ENCODE data around the gene GNPDA1.

GNPDA1 gene

GRCh38 chr5:142023836-142024235 is 11.0 kb upstream of the GNPDA1 start:
- Histone ChIP-seq H3K4me1 (ENCODE audit: control insufficient read depth, insufficient read depth, low read length) (no peaks in the 10 kb centered on the region), H3K36me3 (ENCODE audit: control insufficient read depth, insufficient read depth, low read length) (no peaks in the 10 kb centered on the region), H3K27ac (ENCODE audit: low read depth, low read length) (no peak overlapping the region), H3K27me3 (ENCODE audit: control insufficient read depth, insufficient read depth, low read length) (peaks cover 7% of the 10 kb centered on the region; the same call in 1 of the 2 replicates), H3K4me3 (ENCODE audit: low read depth, low read length) (no peak overlapping the region), H3K9me3 (ENCODE audit: control insufficient read depth, insufficient read depth, low read depth, low read length) (0 out of 2 replicates have a peak, but pooled peaks cover 4% of the 10 kb centered on the region), H3K9ac (ENCODE audit: low read length) (no peak overlapping the region)

DNA sequence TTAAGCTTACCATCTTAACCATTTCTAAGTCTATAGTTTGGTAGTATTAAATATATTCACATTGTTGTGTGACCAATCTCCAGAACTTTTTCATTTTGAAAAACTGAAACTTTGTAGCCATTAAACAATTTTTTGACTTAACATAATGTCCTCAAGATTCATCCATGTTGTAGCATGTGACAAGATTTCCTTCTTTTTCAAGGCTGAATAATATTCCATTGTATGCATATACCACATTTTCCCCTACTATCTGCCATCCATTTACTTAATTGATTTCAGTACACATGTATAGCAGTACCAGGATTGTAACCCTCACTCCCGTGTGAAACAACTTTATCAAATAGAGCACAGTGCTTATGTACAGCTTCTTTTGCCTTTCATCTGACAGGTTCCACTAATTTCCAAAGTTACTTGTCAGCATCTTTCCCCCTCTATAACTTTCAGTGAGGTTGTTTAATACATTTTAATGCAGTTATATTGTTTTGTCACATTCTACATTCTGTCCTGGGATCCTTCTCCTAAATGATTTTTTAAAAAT is 7.4 kb upstream of the GNPDA1 start:
- H3K9ac ChIP-seq (ENCODE audit: low read length) = no peak overlapping the region
- no peak overlapping the region for H3K27ac ChIP-seq (ENCODE audit: low read depth, low read length)
- H3K27me3 ChIP-seq (ENCODE audit: control insufficient read depth, insufficient read depth, low read length) = peaks cover 7% of the 10 kb centered on the region; the same call in 1 of the 2 replicates
- 0 out of 2 replicates have a peak, but pooled peaks cover 4% of the 10 kb centered on the region for H3K9me3 ChIP-seq (ENCODE audit: control insufficient read depth, insufficient read depth, low read depth, low read length)
- no peaks in the 10 kb centered on the region for H3K36me3 ChIP-seq (ENCODE audit: control insufficient read depth, insufficient read depth, low read length)
- no peak overlapping the region for H3K4me3 ChIP-seq (ENCODE audit: low read depth, low read length)
- H3K4me1 ChIP-seq (ENCODE audit: control insufficient read depth, insufficient read depth, low read length) = no peaks in the 10 kb centered on the region

DNA sequence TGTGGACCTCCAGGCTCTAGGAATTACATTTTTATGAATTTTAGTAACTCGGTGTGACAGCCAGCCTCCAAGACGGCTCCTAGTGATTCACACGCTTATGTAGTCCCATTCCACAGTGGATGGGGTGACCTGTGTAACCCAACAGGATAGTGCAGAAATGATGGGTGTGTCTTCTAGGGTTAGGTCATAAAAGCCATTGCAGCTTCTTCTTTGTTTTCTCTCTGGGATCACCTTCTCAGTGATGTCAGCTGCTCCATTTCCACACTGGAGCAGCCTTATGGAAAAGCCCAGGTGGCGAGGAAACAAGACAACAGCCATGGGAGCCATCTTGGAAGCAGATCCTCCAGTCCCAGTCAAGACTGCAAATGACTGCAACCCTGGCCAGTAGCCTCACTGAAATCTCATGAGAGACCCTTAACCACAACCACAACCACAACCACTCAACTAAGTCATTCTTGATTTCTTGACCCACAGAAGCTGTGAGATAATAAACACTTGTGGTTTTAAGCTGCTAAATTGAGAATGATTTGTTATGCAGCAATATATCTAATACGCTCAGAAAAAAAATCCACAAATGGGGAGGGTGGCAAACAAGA is 5.1 kb upstream of the GNPDA1 start:
- Histone ChIP-seq H3K36me3 (ENCODE audit: control insufficient read depth, insufficient read depth, low read length) (no peaks in the 10 kb centered on the region), H3K27ac (ENCODE audit: low read depth, low read length) (no peak overlapping the region), H3K4me1 (ENCODE audit: control insufficient read depth, insufficient read depth, low read length) (peaks cover 5% of the 10 kb centered on the region; the same call in 1 of the 2 replicates), H3K9me3 (ENCODE audit: control insufficient read depth, insufficient read depth, low read depth, low read length) (0 out of 2 replicates have a peak, but pooled peaks cover 4% of the 10 kb centered on the region), H3K4me3 (ENCODE audit: low read depth, low read length) (no peak overlapping the region), H3K27me3 (ENCODE audit: control insufficient read depth, insufficient read depth, low read length) (peaks cover 4% of the 10 kb centered on the region; the same call in 1 of the 2 replicates), H3K9ac (ENCODE audit: low read length) (no peak overlapping the region)

DNA sequence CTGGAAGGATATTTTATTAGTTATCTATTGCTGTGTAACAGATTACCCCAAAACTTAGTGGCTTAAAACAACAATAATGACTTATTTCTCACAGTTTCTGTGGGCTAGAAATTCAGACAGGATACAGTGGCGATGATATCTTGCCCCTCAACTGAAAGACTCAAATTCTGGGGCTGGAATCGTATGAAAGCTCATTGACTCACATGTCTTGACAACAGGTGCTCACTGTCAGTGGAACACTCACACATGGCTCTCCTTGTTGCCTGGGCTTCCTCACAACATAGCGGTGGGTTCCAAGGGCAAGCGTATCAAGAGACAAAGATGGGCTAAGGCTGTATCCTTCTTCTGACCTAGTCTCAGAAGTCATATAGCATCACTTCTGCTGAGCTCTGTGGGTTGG is 3.7 kb upstream of the GNPDA1 start:
- Histone ChIP-seq H3K27ac (ENCODE audit: low read depth, low read length) (no peak overlapping the region), H3K9ac (ENCODE audit: low read length) (no peak overlapping the region), H3K9me3 (ENCODE audit: control insufficient read depth, insufficient read depth, low read depth, low read length) (0 out of 2 replicates have a peak, but pooled peaks cover 4% of the 10 kb centered on the region), H3K4me1 (ENCODE audit: control insufficient read depth, insufficient read depth, low read length) (peaks cover 5% of the 10 kb centered on the region; the same call in 1 of the 2 replicates), H3K4me3 (ENCODE audit: low read depth, low read length) (no peak overlapping the region), H3K27me3 (ENCODE audit: control insufficient read depth, insufficient read depth, low read length) (no peaks in the 10 kb centered on the region), H3K36me3 (ENCODE audit: control insufficient read depth, insufficient read depth, low read length) (peaks cover 4% of the 10 kb centered on the region; the same call in 1 of the 2 replicates)

GRCh38 chr5:142015781-142016533 is 3.1 kb upstream of the GNPDA1 start:
- H3K4me1 ChIP-seq (ENCODE audit: control insufficient read depth, insufficient read depth, low read length) = peaks cover 5% of the 10 kb centered on the region; the same call in 1 of the 2 replicates
- no peak overlapping the region for H3K27ac ChIP-seq (ENCODE audit: low read depth, low read length)

GRCh38 chr5:142014911-142015584 is 2.2 kb upstream of the GNPDA1 start:
- Histone ChIP-seq H3K4me3 (ENCODE audit: low read depth, low read length) (no peak overlapping the region), H3K27me3 (ENCODE audit: control insufficient read depth, insufficient read depth, low read length) (no peaks in the 10 kb centered on the region), H3K9me3 (ENCODE audit: control insufficient read depth, insufficient read depth, low read depth, low read length) (no peaks in the 10 kb centered on the region), H3K27ac (ENCODE audit: low read depth, low read length) (no peak overlapping the region), H3K9ac (ENCODE audit: low read length) (no peak overlapping the region), H3K4me1 (ENCODE audit: control insufficient read depth, insufficient read depth, low read length) (peaks cover 5% of the 10 kb centered on the region; the same call in 1 of the 2 replicates), H3K36me3 (ENCODE audit: control insufficient read depth, insufficient read depth, low read length) (peaks cover 11% of the 10 kb centered on the region; the same call in 1 of the 2 replicates)

More at GRCh38 chr5:142015781-142016533, 3.1 kb upstream of the GNPDA1 start:
- Histone ChIP-seq H3K4me3 (ENCODE audit: low read depth, low read length) (no peak overlapping the region), H3K9ac (ENCODE audit: low read length) (no peak overlapping the region), H3K9me3 (ENCODE audit: control insufficient read depth, insufficient read depth, low read depth, low read length) (0 out of 2 replicates have a peak, but pooled peaks cover 4% of the 10 kb centered on the region), H3K36me3 (ENCODE audit: control insufficient read depth, insufficient read depth, low read length) (peaks cover 9% of the 10 kb centered on the region; the same call in 1 of the 2 replicates), H3K27me3 (ENCODE audit: control insufficient read depth, insufficient read depth, low read length) (no peaks in the 10 kb centered on the region)

- Histone ChIP-seq H3K27me3 (ENCODE audit: control insufficient read depth, insufficient read depth, low read length) (no peaks in the 10 kb centered on the region), H3K4me3 (ENCODE audit: low read depth, low read length) (no peak overlapping the region), H3K36me3 (ENCODE audit: control insufficient read depth, insufficient read depth, low read length) (peaks cover 21% of the 10 kb centered on the region), H3K9me3 (ENCODE audit: control insufficient read depth, insufficient read depth, low read depth, low read length) (no peaks in the 10 kb centered on the region), H3K4me1 (ENCODE audit: control insufficient read depth, insufficient read depth, low read length) (peaks cover 5% of the 10 kb centered on the region; the same call in 1 of the 2 replicates), H3K9ac (ENCODE audit: low read length) (no peak overlapping the region), H3K27ac (ENCODE audit: low read depth, low read length) (no peak overlapping the region)
Measured at GRCh38 chr5:142013734-142014521, 1.1 kb upstream of the GNPDA1 start.

- Histone ChIP-seq H3K27ac (ENCODE audit: low read depth, low read length) (peak overlapping the region; percentile 70; the same call in 1 of the 2 replicates), H3K9me3 (ENCODE audit: control insufficient read depth, insufficient read depth, low read depth, low read length) (no peaks in the 10 kb centered on the region), H3K4me3 (ENCODE audit: low read depth, low read length) (peak overlapping the region; percentile 92), H3K4me1 (ENCODE audit: control insufficient read depth, insufficient read depth, low read length) (peaks cover 5% of the 10 kb centered on the region; the same call in 1 of the 2 replicates), H3K27me3 (ENCODE audit: control insufficient read depth, insufficient read depth, low read length) (no peaks in the 10 kb centered on the region), H3K9ac (ENCODE audit: low read length) (peak overlapping the region; percentile 88), H3K36me3 (ENCODE audit: control insufficient read depth, insufficient read depth, low read length) (peaks cover 35% of the 10 kb centered on the region)
Measured at GRCh38 chr5:142012186-142012785, 541 bp downstream of the GNPDA1 start.

DNA sequence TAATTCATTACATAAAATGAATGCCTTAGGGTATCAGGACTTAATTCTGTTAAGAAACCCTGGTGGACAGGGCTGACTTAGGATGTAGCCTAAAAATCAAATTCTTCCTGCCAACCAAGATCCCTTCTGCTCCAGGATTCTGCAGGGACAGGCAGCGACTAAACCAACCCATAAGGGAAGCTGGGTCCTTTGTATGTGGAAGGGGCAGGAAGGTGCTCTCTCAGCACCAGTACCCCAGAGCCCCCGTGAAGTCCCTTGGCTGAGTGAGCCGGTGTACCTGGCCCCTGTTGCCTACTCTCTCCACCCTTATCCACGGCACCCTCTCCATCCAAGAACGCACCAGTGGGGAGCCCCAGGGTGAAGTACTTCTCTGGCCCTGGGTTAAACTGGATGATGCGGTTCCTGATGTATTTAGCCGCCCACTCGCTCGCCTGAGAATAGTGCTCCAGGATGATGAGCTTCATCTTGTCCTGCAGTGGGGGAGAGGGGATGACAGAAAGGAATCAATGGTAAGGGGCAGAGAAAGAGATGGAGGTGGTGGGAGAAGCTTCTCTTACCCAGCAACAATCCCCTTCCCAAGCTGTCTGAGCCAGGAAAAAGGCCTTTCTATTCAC is 1.1 kb downstream of the GNPDA1 start:
- Histone ChIP-seq H3K9me3 (ENCODE audit: control insufficient read depth, insufficient read depth, low read depth, low read length) (no peaks in the 10 kb centered on the region), H3K9ac (ENCODE audit: low read length) (no peak overlapping the region), H3K27ac (ENCODE audit: low read depth, low read length) (no peak overlapping the region), H3K4me3 (ENCODE audit: low read depth, low read length) (peak overlapping the region; percentile 92), H3K4me1 (ENCODE audit: control insufficient read depth, insufficient read depth, low read length) (peaks cover 5% of the 10 kb centered on the region; the same call in 1 of the 2 replicates), H3K27me3 (ENCODE audit: control insufficient read depth, insufficient read depth, low read length) (no peaks in the 10 kb centered on the region), H3K36me3 (ENCODE audit: control insufficient read depth, insufficient read depth, low read length) (peaks cover 41% of the 10 kb centered on the region)

All from HUES6 (cell line).